Stomach (tissue), 19 donors: Measurements from ENCODE around the gene COX6B2. TPM values are rescaled to one million over a fixed set of nuclear protein-coding genes. Genes with fewer than 3 reads are reported as not detected.
"Not testable (repeated sequence)": the region's sequence is repeated elsewhere in the genome, so short reads cannot be mapped to it uniquely, and the experiment has no call there.

Source experiments
- DNase-seq, 2 donors: peaks; one replicate each; pipeline versions ENCODE4 v3.0.0 to v3.0.0-alpha.2; 2013 to 2019
- H3K27ac ChIP-seq, 5 donors: fragments of 200-600 bp in 4 of 5; sonication (generic) in 4 of 5; one replicate each; pipeline ENCODE4 v1.5.1; 2013 to 2019; ENCODE audit warnings: mild to moderate bottlenecking in 1 of 5, moderate library complexity in 1 of 5
- H3K27me3 ChIP-seq, 3 donors: fragments of 200-600 bp; sonication (generic); one replicate each; pipeline ENCODE4 v1.5.1; 2017 to 2019; ENCODE audit warnings: mixed run types in 1 of 3
- H3K36me3 ChIP-seq, 4 donors: fragments of 200-600 bp; sonication (generic); 1 replicate in 3 of 4; 2 replicates in 1 of 4; pipeline ENCODE4 v1.5.1; 2016 to 2019
- H3K4me1 ChIP-seq, 4 donors: fragments of 200-600 bp; sonication (generic); one replicate each; pipeline ENCODE4 v1.5.1; 2016 to 2019
- H3K4me3 ChIP-seq, 4 donors: fragments of 200-600 bp; sonication (generic) in 3 of 4; one replicate each; pipeline ENCODE4 v1.5.1; 2016 to 2019; ENCODE audit warnings: mild to moderate bottlenecking in 1 of 4
- H3K9me3 ChIP-seq, 4 donors: fragments of 200-600 bp; sonication (generic); one replicate each; pipeline ENCODE4 v1.5.1; 2016 to 2019
- EP300 ChIP-seq: sonication (generic); formaldehyde crosslinking; IDR thresholded peaks from one replicate; pipeline ENCODE4 v1.6.1; 2017; ENCODE audit warnings: antibody characterized with exemption
- POLR2A ChIP-seq, 4 donors: fragments of 450-650 bp; IDR thresholded peaks; one replicate each; pipeline ENCODE4 v1.6.1; 2016; ENCODE audit warnings: antibody characterized with exemption in 4 of 4, control low read depth in 2 of 4, mild to moderate bottlenecking in 1 of 4, moderate library complexity in 1 of 4
- POLR2AphosphoS5 ChIP-seq, 3 donors: sonication (generic); formaldehyde crosslinking; IDR thresholded peaks; one replicate each; pipeline ENCODE4 v1.6.1; 2016; ENCODE audit warnings: antibody characterized with exemption in 3 of 3
- WGBS, 5 donors: extraction: QIAGEN DNeasy Blood & Tissue Kit in 3 of 5; methylation state at CpG; one replicate each; pipeline versions ENCODE4 v1.1.5 to v1.1.7; 2013 to 2018; 5-methylcytosine and 5-hydroxymethylcytosine counted together
- intact Hi-C: fragments of 100-400 bp; cut with DNase I; formaldehyde crosslinking; loops from one replicate; pipeline ENCODE4 v1.15.1; 2023; ENCODE audit warnings: low total_unique reads
- long read RNA-seq, 10 donors: transcript quantifications; one replicate each; lab custom pipeline, GENCODE V29; 2026
- polyA plus RNA-seq, 3 donors: library from polyadenylated mRNA; stranded (reverse); fragments of 200-250 nt; gene quantifications; one replicate each; pipeline ENCODE4 v1.2.3, GENCODE V29; 2013
- total RNA-seq, 5 donors: library from RNA; depleted of rRNA; stranded (reverse); fragments of >200 nt; gene quantifications; one replicate each; pipeline versions ENCODE4 v1.1.0 to v1.2.3, GENCODE V29; 2014 to 2016
- TF ChIP-seq, protein P1 (sequence below), 7 experiments: fragments of 450-650 bp in 4 of 7; fragments of 200-600 bp in 3 of 7; sonication (generic) in 3 of 7; IDR thresholded peaks; one replicate each; pipeline ENCODE4 v1.5.1; 2016 to 2019; ENCODE audit warnings: antibody characterized with exemption in 7 of 7, control low read depth in 2 of 7, mild to moderate bottlenecking in 1 of 7
- donor health status: healthy with polysubstance abuse.
- donor health status: Bipolar disorder and iron deficiency.
- donor health status: healthy.

Gene COX6B2
- total RNA-seq (10 to 100 TPM in 1 of 5 donors, not detected in 4; 18.2 TPM), polyA plus RNA-seq (under 1 TPM in 2 of 3 donors, not detected in 1; 0.19 to 0.93 TPM)
- long read RNA-seq, donor 1: 0 reads
- long read RNA-seq, donor 2: 0 reads
- long read RNA-seq, donor 3: 0 reads
- long read RNA-seq, donor 4: 0 reads
- long read RNA-seq, donor 5: 0 reads
- long read RNA-seq, donor 6: 0 reads
- long read RNA-seq, donor 7: 0 reads
- long read RNA-seq, donor 8: 0 reads
- long read RNA-seq, donor 9: 0 reads
- long read RNA-seq, donor 10: 0 reads

DNA sequence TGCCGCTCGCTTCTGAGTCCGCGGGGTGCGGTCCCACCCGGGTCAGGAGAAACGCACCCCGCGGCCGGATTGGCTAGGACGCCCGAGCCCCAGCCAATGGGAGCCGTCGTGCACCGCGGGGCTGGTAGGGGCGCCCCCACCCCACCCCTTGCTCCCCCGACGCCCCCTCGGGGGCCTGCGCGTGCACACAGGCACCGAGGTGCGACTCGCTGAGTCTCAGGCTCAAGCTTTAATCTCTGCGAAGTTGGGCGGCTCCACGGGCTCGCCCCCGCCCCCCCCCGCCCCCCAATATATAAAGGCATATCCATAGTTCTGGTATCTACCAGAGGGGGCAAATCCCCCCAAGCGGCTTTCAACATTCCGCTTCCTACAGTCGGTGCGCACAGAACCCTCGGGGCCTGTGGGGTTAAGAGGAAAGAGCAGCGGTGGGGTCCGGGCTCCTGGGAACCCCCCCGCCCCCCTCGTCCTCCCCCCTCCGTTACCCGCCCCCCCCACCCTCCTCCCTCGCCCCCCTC is at the start of gene COX6B2:
Gene COX6B2 (minus strand): TSS at position 22 of the 515 bp plus-strand sequence. CDS start 198 bp downstream, outside the sequence.
- H3K27ac ChIP-seq: no peak within 1 kb of the TSS

GRCh38 chr19:55402509-55402908 is 48.0 kb upstream of the COX6B2 start:
- TF ChIP-seq EP300: no peak
- TF ChIP-seq, protein P1, sequence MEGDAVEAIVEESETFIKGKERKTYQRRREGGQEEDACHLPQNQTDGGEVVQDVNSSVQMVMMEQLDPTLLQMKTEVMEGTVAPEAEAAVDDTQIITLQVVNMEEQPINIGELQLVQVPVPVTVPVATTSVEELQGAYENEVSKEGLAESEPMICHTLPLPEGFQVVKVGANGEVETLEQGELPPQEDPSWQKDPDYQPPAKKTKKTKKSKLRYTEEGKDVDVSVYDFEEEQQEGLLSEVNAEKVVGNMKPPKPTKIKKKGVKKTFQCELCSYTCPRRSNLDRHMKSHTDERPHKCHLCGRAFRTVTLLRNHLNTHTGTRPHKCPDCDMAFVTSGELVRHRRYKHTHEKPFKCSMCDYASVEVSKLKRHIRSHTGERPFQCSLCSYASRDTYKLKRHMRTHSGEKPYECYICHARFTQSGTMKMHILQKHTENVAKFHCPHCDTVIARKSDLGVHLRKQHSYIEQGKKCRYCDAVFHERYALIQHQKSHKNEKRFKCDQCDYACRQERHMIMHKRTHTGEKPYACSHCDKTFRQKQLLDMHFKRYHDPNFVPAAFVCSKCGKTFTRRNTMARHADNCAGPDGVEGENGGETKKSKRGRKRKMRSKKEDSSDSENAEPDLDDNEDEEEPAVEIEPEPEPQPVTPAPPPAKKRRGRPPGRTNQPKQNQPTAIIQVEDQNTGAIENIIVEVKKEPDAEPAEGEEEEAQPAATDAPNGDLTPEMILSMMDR (IDR thresholded peaks at IDR 0.05): no peak
- TF ChIP-seq POLR2AphosphoS5 (IDR thresholded peaks at IDR 0.05): no peak
- no peak for TF ChIP-seq POLR2A (IDR thresholded peaks at IDR 0.05)
- WGBS, 5 donors: 75 to 92% (median 90%) methylated on average over 2 of the region's 2 CpGs
- peaks cover 12 to 21% (median 20%) of the 10 kb centered on the region in 4 donors for H3K4me1 ChIP-seq
- no peaks in the 10 kb centered on the region for H3K9me3 ChIP-seq
- H3K36me3 ChIP-seq: peaks cover 35 to 66% (median 58%) of the 10 kb centered on the region in 4 donors
- H3K27ac ChIP-seq: no peak overlapping the region
- no peak for DNase-seq
- intact Hi-C loops: no loop called here
- no peak overlapping the region for H3K4me3 ChIP-seq
- no peaks in the 10 kb centered on the region for H3K27me3 ChIP-seq

More for the DNA sequence above, at the start of gene COX6B2:
- Histone ChIP-seq H3K36me3 (no peaks in the 10 kb centered on the region), H3K9me3 (no peaks in the 10 kb centered on the region), H3K4me1 (peaks cover 18 to 24% (median 22%) of the 10 kb centered on the region in 4 donors), H3K27me3 (peaks cover 27 to 77% (median 42%) of the 10 kb centered on the region in 3 donors), H3K4me3 (peak within 1 kb of the TSS; percentile 34 to 59 (median 41))
- DNase-seq: no peak
- intact Hi-C loops: no loop called here
- TF ChIP-seq, protein P1 (IDR thresholded peaks at IDR 0.05): no peak
- TF ChIP-seq POLR2A (IDR thresholded peaks at IDR 0.05): no peak
- TF ChIP-seq POLR2AphosphoS5 (IDR thresholded peaks at IDR 0.05): no peak
- TF ChIP-seq EP300: no peak
- WGBS, 5 donors: 2 to 3% (median 3%) methylated on average over 11 to 43 of the region's 43 CpGs

- peaks cover 35 to 65% (median 58%) of the 10 kb centered on the region in 4 donors for H3K36me3 ChIP-seq
- peaks cover 5 to 13% (median 10%) of the 10 kb centered on the region in 4 donors for H3K4me1 ChIP-seq
- H3K9me3 ChIP-seq, intact Hi-C loops, H3K27ac ChIP-seq, H3K4me3 ChIP-seq, H3K27me3 ChIP-seq, DNase-seq: not testable (repeated sequence)
- WGBS, 5 donors: 79 to 93% (median 86%) methylated on average over 7 to 22 of the region's 28 CpGs
Observed at GRCh38 chr19:55401390-55401789, 46.9 kb upstream of the COX6B2 start.

DNA sequence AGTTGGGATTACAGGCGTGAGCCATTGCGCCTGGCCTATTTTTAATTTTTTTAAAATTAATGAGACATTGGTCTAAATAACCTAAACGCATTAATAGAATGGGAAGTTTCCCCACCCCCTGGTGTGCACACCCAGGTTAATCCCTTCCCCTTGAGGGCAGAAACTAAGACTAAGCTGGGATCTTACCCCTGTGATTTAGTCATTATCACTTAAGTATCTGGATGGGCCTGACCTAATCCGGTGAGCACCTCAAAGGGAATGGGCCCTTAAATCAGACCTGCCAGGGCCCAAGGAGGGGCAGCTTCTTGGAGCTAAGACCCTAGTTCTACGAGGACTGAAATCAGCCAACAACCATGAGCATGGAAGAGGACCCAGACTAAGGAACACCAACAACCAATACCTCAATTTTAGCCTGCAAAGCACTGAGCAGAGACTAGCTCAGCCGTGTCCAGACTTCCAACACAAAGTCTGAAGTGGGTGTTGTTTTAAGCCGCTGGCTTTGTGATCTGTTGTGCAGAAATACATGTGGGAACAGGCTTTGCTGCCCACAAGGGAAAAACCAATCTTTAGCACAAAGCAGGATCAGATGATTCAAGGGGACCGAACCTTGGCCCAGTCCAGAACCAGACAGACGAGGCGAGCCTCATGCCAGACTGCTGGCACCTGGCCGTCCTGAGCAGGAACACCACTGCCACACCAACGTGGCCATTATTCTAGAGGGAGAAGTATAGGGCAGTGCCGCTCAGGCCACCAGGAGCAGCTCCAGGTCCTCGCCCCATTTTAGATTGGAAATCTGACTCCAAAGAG is 46.0 kb upstream of the COX6B2 start:
- Histone ChIP-seq H3K4me1 (peaks cover 0 to 4% (median 2%) of the 10 kb centered on the region in 4 donors), H3K4me3 (no peak overlapping the region), H3K27me3 (no peaks in the 10 kb centered on the region), H3K36me3 (peaks cover 30 to 56% (median 52%) of the 10 kb centered on the region in 4 donors), H3K9me3 (no peaks in the 10 kb centered on the region), H3K27ac (no peak overlapping the region)
- intact Hi-C loops: no loop called here
- DNase-seq: no peak
- WGBS, 5 donors: 76 to 87% (median 82%) methylated on average over 14 of the region's 14 CpGs
- TF ChIP-seq POLR2AphosphoS5 (IDR thresholded peaks at IDR 0.05) (no peak), POLR2A (IDR thresholded peaks at IDR 0.05) (no peak), EP300 (no peak)
- TF ChIP-seq, protein P1 (IDR thresholded peaks at IDR 0.05): no peak
